AG10803 (cell line): ENCODE measurements around the gene ETS1.

Source experiments
- DNase-seq: peaks from one replicate; pipeline ENCODE4 v3.0.0; 2010; ENCODE audit warnings: low read depth
- H3K4me3 ChIP-seq: 2 replicates; pipeline ENCODE4 v1.5.1; 2011; ENCODE audit warnings: mild to moderate bottlenecking, low read length, control low read depth
- TF ChIP-seq, protein P1 (sequence below): conservative IDR thresholded peaks from 2 replicates; pipeline ENCODE4 v1.5.1; 2011; ENCODE audit warnings: mild to moderate bottlenecking, low read length, control low read depth, inconsistent platforms

ETS1 gene

DNA sequence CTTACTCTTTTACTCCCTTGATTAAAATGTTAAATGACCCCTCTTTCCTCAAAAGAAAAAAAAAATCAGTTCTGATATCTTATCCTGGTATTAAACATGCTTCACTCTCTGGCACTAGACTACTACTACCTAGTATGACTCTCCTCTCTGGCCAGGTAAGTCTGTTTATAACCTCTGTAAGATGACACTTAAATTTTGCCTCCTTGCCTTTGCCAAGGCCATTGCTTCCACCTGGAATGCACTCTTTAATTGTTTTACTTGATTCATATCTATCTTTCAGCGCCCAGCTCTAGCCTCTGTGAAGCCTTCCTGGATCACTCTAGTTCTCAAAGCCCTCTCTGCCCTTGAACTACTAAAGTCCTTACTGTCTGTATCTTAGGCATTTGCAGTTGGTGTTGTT is 170.4 kb downstream of the ETS1 start:
- H3K4me3 ChIP-seq = no peak overlapping the region
- no peak for DNase-seq
- TF ChIP-seq, protein P1, sequence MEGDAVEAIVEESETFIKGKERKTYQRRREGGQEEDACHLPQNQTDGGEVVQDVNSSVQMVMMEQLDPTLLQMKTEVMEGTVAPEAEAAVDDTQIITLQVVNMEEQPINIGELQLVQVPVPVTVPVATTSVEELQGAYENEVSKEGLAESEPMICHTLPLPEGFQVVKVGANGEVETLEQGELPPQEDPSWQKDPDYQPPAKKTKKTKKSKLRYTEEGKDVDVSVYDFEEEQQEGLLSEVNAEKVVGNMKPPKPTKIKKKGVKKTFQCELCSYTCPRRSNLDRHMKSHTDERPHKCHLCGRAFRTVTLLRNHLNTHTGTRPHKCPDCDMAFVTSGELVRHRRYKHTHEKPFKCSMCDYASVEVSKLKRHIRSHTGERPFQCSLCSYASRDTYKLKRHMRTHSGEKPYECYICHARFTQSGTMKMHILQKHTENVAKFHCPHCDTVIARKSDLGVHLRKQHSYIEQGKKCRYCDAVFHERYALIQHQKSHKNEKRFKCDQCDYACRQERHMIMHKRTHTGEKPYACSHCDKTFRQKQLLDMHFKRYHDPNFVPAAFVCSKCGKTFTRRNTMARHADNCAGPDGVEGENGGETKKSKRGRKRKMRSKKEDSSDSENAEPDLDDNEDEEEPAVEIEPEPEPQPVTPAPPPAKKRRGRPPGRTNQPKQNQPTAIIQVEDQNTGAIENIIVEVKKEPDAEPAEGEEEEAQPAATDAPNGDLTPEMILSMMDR = no peak

DNA sequence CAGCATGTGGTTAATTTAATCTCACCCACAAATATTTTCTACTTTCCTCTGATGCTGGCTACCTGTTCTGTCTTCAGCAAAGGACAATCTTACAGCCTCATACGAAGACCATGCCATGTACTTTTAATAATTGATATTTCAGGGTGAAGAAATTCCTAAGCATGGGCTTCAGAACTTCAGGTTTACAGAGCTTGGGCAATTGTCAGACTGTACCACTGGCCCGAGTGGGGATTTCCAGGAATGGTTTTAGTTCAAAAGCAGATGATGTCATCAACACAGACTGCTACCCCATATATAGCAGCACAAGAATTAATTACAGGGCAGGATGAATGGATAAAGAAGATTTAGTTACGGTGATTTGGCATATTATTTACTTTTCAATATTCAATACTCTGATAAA is 171.8 kb downstream of the ETS1 start:
- no peak for DNase-seq
- H3K4me3 ChIP-seq = no peak overlapping the region
- TF ChIP-seq, protein P1 = no peak

DNA sequence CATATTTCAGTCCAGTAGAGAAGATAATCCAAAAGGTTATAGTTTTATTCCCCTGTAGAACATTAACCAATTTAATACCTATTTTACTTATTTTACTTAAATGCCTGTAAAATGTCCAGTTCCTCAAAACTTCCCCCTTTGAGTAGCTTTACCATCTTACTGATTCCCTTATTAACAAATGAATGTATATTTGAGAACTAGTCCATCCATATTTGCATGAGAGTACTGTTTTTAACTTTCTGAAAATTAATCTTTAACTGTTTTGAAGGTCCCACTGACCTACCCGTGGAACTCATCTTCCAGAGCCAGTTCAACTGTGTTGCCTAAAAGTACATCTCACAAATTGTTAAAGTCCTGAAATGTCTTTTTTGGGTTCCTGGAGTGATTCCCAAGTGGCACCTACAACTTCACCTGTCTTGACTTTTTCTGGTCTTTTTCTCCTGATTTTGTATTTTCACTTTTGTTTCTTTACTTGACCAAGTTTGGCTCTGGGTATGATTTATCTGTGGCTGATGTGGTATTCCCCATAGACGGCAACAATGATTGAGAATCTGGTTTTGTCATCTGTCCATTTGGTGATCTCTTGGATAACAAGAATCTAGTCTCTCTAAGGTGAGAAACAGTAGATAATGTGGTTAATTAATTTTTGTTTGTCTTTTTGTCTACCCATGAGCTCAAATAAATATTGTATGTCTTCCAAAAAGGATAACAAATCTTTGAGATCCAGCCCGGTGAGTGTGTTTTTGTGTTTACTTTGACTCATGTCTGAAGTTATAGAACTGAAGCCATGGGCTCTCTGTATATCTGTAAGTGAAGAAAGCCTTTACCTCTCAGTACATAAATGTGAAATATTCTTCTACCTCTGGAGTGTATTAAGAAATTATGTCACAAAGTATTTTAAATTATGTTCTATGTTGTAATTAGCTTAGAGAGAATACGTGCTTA is 174.2 kb downstream of the ETS1 start:
- TF ChIP-seq, protein P1 = no peak
- no peak overlapping the region for H3K4me3 ChIP-seq
- no peak for DNase-seq

DNA sequence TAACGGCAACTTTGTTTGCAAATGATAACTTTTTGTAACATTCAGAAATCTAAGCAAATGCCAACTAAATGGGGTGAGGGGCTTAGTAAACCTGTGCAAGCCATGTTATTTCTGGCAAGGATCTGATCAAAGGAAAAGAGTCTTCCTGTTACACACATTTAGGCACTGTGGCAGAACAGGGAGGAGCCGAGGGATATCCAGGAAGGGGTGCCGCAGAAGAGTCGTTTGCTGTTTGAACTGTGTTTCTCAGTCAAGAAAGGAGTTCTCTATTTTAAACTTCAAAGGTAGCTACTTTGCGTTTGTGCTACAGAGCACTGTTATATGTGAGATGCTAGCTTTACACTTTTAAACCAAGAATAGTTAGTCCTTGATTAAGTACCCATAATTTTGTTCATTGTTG is 175.5 kb downstream of the ETS1 start:
- H3K4me3 ChIP-seq = no peak overlapping the region
- TF ChIP-seq, protein P1 = no peak
- DNase-seq = no peak

DNA sequence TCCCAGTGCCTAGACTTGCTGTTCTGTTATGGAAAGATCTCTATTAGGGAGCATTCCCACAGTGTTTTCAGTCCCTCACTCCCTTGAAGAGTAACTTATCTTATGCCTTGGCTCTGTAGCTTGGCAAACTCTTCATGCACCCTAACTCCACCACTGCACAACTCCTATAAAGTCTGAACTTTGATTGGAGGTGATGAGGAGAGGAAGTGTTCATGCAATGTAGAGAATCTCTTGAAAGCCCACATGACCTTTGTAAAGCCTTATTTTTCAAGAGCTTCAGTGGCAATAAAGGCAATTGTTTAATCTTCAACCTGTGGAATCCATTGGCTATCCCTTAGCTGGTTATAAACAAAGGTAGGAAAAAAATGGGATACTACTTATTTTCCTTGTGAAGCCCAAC is 176.2 kb downstream of the ETS1 start:
- no peak for DNase-seq
- TF ChIP-seq, protein P1 = no peak
- no peak overlapping the region for H3K4me3 ChIP-seq

DNA sequence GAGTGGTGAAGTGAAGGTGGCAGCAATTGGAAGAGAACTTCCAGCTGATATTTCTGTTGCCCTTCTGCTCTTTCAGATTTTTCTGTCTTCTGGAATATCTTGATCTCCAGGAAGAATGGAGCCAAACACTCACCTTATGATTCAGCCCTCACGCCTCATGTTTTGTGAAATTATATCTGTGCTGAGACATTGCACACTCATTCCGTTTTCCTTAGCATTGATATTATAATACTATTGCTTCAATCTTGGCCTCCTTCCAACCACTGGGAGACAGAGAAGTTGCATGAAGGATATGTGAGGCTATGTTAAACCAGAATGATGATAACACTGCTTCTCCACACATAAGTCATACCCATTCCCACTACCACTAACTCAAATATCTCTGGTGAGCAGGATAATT is 177.9 kb downstream of the ETS1 start:
- TF ChIP-seq, protein P1 = no peak
- no peak overlapping the region for H3K4me3 ChIP-seq
- DNase-seq = peak; percentile 62
